22Rv1 (cell line): Measurements from ENCODE around the gene MTMR6.

ENCODE experiments used
- CTCF ChIP-seq: fragments of 450-650 bp; IDR thresholded peaks from 2 replicates; pipeline ENCODE4 v1.5.1; 2017; ENCODE audit warnings: mild to moderate bottlenecking
- ZFX ChIP-seq: fragments of 450-650 bp; IDR thresholded peaks from 2 replicates; pipeline ENCODE4 v1.6.1; 2017; ENCODE audit warnings: antibody characterized with exemption, borderline replicate concordance

GRCh38 chr13:25286308-25286968 is 850 bp downstream of the MTMR6 start:
- TF ChIP-seq CTCF: no peak
- no peak for TF ChIP-seq ZFX
